ENCODE data around the gene UBE2N.

- TF ChIP-seq CTCF (IDR thresholded peaks at IDR 0.05; ENCODE audit: extremely low read depth in 1 of 2, insufficient read depth in 1 of 2, low read depth in 1 of 2, low read length in 2 of 2) (no peak), FOS (IDR thresholded peaks at IDR 0.05; ENCODE audit: borderline replicate concordance, insufficient read depth, low read length) (no peak), POLR2A (IDR thresholded peaks at IDR 0.05; ENCODE audit: low read depth, low read length) (no peak), JUN (IDR thresholded peaks at IDR 0.05; ENCODE audit: borderline replicate concordance, insufficient read depth, insufficient read length, low read depth) (no peak), EZH2 (IDR thresholded peaks at IDR 0.05; ENCODE audit: borderline replicate concordance, low read depth, low read length, severe bottlenecking) (no peak), POLR2AphosphoS5 (IDR thresholded peaks at IDR 0.05; ENCODE audit: insufficient read depth, low read depth, low read length) (no peak), MYC (IDR thresholded peaks at IDR 0.05; ENCODE audit: low read depth, low read length) (no peak), MAX (IDR thresholded peaks at IDR 0.05; ENCODE audit: insufficient read depth, insufficient read length) (no peak), GATA2 (IDR thresholded peaks at IDR 0.05; ENCODE audit: insufficient read depth, insufficient read length, low read depth, low read length) (no peak)
These were observed 61.8 kb downstream of the UBE2N start for GRCh38 chr12:93379981-93380361.

All from endothelial cell of umbilical vein (primary cell).